NOMO-1 (cell line): Measurements from ENCODE around the gene AGAP1.

Experiments
- DNase-seq, 2 experiments: peaks; one replicate each; lab custom pipeline; 2025; ENCODE audit not compliant: unreplicated experiment in 2 of 2; lab: John Stamatoyannopoulos, UW

AGAP1 gene

DNA sequence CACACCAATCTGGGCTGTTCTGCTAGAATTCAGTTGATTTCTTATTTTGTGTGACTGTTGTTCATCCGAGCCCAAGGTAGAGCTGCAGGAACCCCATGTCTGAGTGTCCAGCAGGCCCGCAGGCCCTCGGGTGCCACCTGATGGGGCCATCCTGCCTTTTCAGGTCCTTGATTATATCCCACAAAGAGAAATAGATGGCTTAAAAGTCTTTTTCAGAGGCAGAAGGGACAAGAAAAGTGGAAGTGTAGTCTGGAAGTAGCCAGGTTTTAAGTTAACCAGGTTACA, 52.2 kb downstream of the AGAP1 start:
- no peak for DNase-seq

DNA sequence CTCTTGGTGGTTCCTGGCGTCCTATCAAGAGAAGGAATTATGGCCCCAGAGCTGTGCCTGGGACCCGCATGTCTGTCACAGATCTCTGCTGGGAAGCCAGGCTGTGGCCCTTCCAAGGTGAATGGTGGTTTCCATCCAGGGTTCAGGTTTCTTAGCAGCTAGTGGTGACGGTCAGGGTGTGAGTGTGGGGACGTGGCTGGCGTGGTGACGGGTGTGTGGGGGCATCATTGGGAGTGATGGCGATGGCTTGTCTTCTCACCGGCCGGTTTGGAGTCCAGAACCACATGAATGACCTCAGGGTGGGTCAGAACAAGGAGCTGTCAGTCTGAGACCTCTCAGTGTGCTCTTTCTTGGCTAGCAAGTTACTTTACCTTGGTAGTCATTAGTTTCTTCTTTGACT, 52.6 kb downstream of the AGAP1 start:
- DNase-seq = no peak

DNA sequence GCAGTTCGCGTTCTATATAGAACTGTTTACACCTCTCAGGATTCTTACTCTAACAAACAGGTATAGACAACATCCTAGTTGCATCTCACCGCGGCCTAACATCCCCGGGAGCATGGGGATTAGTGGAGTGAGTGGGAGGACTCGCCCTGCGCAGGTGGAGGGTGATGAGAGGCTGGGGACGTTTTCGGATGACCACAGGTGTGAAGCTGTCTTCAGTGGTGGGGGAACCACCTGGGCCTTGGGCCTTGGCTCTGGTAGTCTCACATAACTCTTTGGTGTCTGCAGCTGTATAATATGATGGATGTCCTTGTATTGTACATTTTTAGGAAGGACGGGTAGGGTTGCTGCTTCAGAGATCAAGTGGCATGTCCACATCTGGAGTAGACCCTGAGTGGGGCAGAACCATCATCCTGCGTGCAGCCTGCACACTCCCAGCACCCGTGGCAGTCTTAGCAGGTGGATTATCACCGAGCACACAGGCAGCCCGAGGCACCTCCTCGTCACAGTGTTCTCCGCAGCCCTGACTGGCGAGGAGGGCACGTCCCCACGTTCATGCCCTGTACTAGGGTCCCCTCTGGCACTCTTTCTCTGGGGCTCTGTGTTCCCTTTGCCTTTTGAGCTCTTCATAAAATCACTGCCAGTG, 56.0 kb downstream of the AGAP1 start:
- no peak for DNase-seq

DNA sequence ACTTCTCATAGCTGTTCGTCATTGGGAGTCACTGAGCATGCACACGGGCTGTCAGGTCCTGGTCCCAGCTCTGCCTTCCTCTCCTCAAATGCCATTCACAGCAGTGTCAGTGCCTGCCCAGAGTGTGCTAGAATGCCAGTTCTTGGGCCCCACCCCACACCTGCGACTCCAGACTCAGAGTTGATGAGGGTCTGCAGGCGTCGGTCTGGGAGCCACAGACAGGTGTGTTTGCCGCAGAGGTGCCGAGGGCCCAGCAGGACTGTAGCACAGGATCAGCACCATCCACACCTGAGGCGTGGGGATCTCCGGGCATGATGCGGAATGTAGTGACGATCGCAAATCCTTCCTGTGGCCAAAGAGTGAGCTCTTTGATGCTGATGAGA, 56.5 kb downstream of the AGAP1 start:
- DNase-seq = no peak

DNA sequence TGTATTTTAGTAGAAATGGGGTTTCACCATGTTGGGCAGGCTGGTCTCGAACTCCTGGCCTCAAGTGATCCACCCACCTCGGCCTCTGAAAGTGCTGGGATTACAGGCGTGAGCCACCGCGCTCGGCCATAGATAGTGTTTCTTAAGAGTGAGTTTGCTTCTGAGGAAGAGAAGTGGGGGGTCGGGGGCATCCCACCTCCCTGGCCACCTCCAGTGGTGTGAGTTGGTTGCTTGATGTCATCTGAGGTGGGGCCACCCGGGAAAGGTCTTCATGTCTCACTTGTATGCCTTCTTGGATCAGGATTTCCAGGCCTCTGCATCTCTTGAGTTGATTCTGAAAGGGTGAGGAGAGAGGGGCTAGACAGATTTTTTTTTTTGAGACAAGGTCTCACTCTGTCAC, 57.1 kb downstream of the AGAP1 start:
- DNase-seq = no peak

DNA sequence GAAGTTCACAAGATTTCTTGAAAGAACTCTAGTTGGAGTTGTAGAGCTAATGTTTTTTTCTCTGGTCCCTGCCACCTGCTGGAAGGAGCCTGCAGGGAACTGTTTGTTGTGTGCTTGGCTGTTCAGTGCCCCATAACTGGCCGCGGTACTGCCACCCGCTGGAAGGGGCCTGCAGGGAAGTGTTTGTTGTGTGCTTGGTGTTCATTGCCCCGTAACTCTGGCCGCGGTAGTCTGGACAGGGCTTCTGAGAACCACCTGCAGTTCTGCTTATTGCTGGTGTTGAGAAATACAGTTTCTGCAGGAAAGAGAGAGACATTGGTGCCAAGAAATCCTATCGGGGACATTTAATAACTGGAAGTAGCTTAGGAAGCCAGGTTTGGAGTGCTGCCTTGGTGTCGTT, 58.1 kb downstream of the AGAP1 start:
- no peak for DNase-seq

DNA sequence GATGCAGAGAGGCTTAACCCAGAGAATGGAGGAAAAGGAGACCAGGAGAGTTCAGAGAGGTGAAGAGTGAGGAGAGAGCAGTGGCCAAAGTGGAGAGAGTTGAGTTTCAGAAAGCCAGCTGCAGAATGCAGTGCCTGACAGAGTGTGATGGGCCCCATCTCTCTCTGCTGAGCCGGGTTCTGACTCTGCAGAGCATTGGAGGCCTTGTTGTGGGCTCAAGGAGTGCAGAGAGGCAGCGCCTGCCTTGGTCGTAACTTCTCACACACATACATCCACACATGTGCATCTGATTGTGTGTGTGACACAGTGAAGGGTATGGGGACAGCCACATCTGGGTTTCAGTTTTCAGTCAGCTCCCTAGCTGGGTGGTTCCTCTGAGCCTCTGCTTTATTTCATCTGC, 58.8 kb downstream of the AGAP1 start:
- no peak for DNase-seq

- no peak for DNase-seq
Measured at GRCh38 chr2:235553291-235553690, 59.4 kb downstream of the AGAP1 start.

DNA sequence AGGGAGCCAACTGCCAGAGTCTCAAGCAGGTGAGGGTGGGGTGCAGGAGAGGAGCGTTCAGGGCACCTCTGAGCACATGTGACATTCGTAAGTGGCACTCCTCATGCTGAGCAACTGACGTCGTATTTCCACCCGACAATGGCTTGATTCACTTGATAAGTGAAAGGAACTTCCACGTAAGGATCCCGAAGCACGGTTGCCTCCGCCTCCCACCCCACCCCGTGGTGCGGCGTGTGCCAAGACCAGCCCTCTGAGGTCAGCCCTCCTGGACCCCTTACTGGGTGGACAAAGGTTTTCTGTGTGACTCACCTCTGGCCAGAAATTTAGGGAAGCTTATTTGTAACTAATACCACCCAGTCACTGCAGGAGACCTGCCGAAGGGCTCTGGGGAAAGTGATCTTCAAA, 59.9 kb downstream of the AGAP1 start:
- DNase-seq = no peak

DNA sequence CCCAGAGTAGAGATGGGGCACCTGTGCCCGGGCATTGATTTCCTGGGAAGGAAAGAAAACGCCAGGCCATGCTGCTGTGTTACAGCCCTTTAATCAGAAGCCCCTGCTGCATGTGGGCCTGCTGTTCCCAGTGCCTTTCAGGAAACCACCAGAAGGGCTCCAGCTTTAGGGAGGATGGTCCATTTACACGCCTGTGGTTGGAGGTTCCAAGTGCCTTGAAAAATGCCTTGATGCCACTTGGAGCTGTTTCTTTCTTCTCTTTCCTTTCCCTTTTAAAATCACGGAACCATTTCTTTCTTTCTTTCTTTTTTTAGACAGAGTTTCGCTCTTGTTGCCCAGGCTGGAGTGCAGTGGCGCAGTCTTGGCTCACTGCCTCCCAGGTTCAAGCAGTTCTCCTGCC, 60.5 kb downstream of the AGAP1 start:
- DNase-seq = no peak

- no peak for DNase-seq
Measured at GRCh38 chr2:235554936-235555335, 61.1 kb downstream of the AGAP1 start.

DNA sequence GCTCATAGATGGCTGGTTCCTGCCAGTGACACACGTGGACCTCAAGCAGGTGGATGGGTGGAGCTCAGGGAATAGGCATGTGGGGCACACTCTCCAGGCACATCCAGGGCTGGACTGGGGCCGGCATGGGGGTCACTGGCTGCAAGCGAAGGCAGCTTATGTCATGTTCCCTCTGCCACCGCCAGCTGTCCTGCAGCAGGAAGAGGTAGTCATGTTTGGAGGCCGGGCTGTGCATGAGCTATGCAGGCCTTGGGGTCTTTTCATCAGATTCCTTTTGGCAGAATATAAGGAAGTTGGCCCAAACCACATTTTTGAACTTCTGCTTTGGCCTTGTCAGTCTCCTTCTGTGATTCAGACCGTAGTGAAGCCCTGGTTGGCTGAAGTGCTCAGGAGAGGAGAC, 61.5 kb downstream of the AGAP1 start:
- DNase-seq = peak; percentile 87

DNA sequence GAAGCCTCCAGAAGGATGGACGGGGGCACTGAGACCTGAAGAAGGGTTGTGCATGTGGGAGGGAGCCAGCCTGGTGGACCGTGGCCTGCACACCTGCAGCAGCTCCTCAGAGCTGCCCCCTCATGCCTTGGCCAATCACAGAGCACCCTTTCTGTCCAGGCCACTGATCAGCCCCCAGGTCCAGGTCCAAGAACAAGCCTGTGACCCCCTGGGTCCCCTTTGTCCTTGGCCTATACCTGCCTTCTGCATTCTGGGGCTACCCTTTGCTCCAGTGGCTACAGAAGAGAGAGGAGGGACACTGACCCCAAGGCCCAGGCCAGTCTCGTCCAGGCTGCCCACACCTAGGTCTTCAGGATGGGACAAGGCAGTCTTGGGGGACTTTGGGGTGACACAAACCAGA, 62.2 kb downstream of the AGAP1 start:
- no peak for DNase-seq

- DNase-seq = no peak
Measured at GRCh38 chr2:235556901-235557300, 63.1 kb downstream of the AGAP1 start.

- no peak for DNase-seq
Measured at GRCh38 chr2:235557903-235558302, 64.1 kb downstream of the AGAP1 start.

DNA sequence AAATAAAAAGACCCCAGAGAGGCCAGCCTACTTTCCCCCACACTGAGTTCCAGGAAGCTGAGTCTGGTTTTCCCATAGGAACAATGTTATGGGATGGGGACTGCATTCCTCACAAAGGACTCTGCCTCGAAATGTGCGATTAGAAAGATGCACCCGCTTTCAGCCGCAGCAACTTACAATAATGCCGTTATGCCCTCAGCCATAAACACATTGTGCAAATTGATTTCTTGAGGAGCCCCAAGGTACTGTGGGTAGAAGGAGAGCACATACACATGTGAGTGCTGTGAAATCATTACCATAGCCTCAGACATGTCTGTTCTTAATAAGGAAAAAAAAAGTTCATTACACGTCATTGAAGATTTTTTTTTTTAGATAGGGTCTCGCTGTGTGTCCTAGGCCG, 64.7 kb downstream of the AGAP1 start:
- DNase-seq = no peak

GRCh38 chr2:235560345-235560744, 66.5 kb downstream of the AGAP1 start:
- DNase-seq = peak; percentile 57 to 90

- no peak for DNase-seq
Measured at GRCh38 chr2:235561450-235561849, 67.6 kb downstream of the AGAP1 start.

DNA sequence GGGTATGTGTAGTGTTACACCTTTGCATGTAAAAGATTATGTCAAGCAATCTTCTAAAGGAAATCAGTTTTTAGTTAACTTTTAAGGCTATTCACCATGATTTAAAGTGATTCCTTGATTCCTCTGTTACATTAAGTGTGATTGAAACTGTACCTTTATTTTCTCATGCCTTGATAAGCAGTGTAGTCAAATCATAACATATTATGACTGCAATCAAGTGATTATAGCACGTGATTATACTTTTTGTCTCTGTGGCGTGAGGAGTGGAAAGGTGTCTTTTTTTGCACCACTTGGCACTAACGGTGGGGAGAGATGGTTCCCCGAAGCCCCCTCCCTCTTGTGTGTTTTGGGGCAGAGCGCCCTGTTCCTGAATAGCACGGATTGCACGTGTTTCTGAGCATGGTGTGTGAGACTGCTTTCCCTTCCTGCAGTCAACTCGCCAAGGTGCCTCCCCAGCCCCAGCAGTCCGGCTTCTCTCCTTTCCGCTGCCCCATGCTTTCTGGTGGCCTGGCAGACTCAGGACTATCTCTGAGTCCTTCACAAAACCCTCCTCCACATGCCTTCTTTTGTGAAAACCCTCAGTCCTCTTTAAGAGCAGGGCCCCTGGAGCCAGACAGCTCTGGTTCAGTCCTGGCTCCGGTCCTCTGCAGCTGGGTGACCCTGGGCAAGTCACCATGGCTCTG, 68.4 kb downstream of the AGAP1 start:
- DNase-seq = no peak

DNA sequence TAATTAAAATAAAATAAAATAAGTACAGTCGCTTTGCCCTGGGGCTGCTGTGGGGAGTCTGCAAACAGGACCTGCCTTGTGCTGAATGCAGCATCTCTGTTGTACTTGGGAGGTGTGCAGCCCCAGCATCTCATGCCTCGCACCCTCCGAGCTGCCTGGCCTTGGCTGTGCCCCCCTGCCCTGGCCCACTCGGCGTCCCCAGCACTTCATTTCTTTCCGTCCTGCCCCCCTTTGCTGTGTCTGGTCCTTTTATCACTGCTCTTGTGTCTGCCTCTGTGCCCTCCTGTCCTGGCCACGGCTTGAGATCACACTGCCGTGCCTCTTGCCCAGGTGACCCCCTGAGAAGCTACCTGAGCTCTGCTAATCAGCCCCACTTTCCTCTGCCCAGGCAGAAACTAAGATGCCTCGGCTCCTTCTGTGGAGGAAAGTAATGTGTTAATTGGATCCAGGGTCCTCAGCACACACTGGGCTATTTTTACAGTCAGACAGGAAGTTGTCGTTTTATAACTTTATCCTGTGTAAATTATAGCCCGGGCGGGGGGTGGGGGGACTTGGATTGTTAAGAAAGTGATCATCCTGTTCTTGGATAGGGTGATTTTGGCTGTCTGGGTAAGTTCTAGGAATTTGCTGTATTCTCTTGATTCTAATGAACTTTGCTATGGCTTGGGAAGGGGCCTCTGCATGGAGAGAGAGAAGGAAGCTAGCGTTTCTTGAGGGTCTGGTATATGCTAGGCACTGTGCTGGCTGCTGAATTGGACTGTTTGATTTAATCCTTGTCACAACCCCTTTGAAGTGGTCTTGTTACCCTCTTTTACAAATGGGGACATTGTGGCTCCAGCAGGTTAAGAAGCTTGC, 69.4 kb downstream of the AGAP1 start:
- DNase-seq = no peak

DNA sequence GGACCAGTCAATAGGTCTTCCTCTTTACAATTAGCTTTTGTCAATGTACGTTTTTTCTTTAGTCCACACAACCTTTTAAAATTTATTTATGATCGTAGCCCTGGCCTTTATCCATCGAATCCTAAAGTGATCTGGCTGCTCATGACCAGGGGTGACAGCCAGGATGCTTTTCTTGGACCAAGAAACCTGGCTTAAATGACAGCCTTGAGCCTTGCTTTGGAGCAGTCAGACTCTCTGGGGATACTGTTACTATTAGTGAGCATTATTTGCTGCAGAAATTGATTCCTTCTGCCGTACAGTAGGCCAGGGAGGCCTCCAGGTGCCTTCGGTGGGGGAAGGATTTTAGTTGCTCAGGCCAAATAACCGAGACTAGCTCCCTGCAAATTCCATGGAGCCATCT, 70.2 kb downstream of the AGAP1 start:
- no peak for DNase-seq

DNA sequence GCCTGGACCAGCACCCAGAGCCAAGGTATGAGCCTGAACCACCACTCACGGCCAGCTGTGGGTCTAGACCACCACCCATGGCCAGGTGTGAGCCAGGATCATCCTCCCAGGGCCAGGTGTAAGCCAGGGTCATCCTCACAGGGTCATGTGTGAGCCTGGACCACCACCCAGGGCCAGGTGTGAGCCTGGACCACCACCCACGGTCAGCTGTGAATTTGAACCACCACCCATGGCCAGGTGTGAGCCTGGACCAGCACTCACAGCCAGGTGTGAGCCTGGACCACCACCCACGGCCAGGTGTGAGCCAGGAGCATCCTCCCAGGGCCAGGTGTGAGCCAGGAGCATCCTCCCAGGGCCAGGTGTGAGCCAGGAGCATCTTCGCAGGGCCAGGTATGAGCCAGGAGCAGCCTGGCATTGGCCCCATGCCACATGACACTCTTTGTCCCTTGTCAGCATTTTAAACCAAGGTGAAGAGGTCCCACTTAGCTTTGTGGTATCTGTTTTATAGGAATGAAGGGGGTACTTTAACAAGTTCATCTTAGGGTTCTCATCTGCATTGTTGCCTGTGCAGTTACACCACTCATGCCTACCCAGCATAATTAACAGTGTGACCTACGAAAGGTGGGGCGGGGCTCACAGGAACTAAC, 71.2 kb downstream of the AGAP1 start:
- DNase-seq = no peak
